ENCODE measurements around the gene HDC. TPM values are rescaled to one million over a fixed set of nuclear protein-coding genes. Genes with fewer than 3 reads are reported as not detected.

The HDC gene
- total RNA-seq, 1 experiment from 2014 or later: not detected

DNA sequence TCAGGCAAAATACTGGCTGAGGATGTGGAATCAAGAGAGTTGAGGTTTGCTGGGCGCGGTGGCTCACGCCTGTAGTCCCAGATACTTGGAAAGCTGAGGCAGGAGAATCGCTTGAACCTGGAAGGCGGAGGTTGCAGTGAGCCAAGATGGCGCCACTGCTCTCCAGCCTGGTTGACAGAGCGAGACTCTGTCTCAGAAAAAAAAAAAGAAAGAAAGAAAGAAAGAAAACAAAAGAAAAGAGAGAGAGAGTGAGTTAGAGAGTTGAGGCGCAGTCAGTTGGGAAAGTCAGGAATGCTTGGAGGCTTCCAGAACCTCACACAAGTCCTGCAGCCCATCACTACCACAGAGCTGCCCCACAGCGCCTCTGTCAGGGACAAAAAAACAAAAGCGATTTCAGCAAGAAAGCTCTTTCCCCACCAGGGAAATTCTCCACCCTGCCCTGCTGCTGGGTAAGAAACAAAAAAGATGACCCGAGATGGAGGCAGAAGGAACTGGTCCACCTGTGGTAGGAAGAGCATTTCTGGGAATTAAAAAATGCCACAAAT lies 13.8 kb downstream of the HDC start:
- Histone ChIP-seq H4K20me1 (ENCODE audit: insufficient read depth, low read depth, low read length) (no peaks in the 10 kb centered on the region), H3K27ac (ENCODE audit: low read length) (no peak overlapping the region), H2AFZ (ENCODE audit: low read length) (no peak overlapping the region), H3K9me3 (ENCODE audit: low read length) (no peaks in the 10 kb centered on the region), H3K36me3 (ENCODE audit: insufficient read depth, low read length) (no peaks in the 10 kb centered on the region), H3K4me2 (ENCODE audit: low read depth, low read length, poor library complexity, severe bottlenecking) (no peak overlapping the region), H3K4me1 (ENCODE audit: low read length) (no peaks in the 10 kb centered on the region), H3K79me2 (ENCODE audit: low read length) (no peaks in the 10 kb centered on the region), H3K9me2 (replicated peaks; ENCODE audit: insufficient read depth, low read length) (no peaks in the 10 kb centered on the region), H3K9ac (ENCODE audit: low read length) (no peak overlapping the region), H3K27me3 (ENCODE audit: low read length) (no peaks in the 10 kb centered on the region), H3K4me3 (ENCODE audit: low read length) (no peak overlapping the region)
- DNase-seq: no peak

DNA sequence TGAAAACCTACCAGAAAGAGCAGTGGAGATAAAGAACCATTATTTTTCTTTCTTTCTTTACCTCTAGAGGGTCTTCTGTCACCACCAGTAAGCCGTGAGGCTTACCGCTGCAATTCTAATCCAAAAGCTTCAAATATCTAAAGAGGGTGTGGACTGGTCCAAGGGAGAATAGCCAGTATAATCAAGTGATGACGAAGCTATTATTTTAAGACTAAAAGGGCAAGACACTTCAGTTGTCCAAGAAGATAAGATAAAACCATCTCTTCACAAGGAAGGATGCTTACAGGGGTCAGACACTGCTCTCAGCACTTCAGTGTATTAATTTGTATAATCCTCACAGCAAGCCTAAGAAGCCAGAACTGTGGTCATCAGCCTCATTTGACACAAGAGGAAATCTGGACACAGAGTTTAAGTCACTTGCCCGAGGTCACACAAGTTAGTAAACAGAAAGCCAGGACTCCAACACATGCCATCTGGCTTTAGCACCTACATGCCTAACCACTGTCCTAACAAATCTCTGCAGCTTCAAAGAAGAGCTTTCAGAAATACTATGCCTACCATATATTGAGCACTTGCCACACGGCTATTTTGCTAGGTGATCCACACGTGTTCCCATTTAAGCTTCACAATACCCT lies 14.6 kb downstream of the HDC start:
- Histone ChIP-seq H2AFZ (ENCODE audit: low read length) (no peak overlapping the region), H3K9me3 (ENCODE audit: low read length) (no peaks in the 10 kb centered on the region), H3K9ac (ENCODE audit: low read length) (no peak overlapping the region), H3K4me3 (ENCODE audit: low read length) (no peak overlapping the region), H3K36me3 (ENCODE audit: insufficient read depth, low read length) (no peaks in the 10 kb centered on the region), H3K9me2 (replicated peaks; ENCODE audit: insufficient read depth, low read length) (no peaks in the 10 kb centered on the region), H3K79me2 (ENCODE audit: low read length) (no peaks in the 10 kb centered on the region), H3K27ac (ENCODE audit: low read length) (no peak overlapping the region), H3K27me3 (ENCODE audit: low read length) (no peaks in the 10 kb centered on the region), H3K4me2 (ENCODE audit: low read depth, low read length, poor library complexity, severe bottlenecking) (no peak overlapping the region), H4K20me1 (ENCODE audit: insufficient read depth, low read depth, low read length) (no peaks in the 10 kb centered on the region), H3K4me1 (ENCODE audit: low read length) (no peaks in the 10 kb centered on the region)
- no peak for DNase-seq

DNA sequence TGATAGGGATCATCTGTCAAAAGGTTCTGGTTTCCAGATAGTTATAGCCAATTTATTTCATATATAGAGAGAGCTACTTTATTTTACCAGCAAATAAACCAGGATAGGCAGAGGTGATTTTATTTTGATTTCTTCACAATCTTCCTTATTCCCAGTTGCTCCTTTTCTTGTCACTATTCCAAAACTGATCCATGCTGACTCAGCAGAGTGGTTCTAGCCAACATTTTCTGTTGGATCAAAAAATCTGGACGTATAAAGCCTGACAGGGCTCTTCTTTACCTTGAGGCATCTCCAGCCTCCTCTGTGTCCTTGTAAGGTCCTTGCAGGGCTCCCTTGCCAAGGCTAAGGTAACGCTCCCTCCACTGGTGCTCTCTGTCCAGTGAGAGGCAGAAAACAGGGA lies 15.8 kb downstream of the HDC start:
- H3K4me1 ChIP-seq (ENCODE audit: low read length): no peaks in the 10 kb centered on the region
- no peaks in the 10 kb centered on the region for H3K27me3 ChIP-seq (ENCODE audit: low read length)
- no peaks in the 10 kb centered on the region for H3K36me3 ChIP-seq (ENCODE audit: insufficient read depth, low read length)
- no peak overlapping the region for H3K9ac ChIP-seq (ENCODE audit: low read length)
- no peak overlapping the region for H3K27ac ChIP-seq (ENCODE audit: low read length)
- DNase-seq: no peak
- no peaks in the 10 kb centered on the region for H3K79me2 ChIP-seq (ENCODE audit: low read length)
- H3K9me2 ChIP-seq (replicated peaks; ENCODE audit: insufficient read depth, low read length): no peaks in the 10 kb centered on the region
- H3K4me3 ChIP-seq (ENCODE audit: low read length): no peak overlapping the region
- H4K20me1 ChIP-seq (ENCODE audit: insufficient read depth, low read depth, low read length): no peaks in the 10 kb centered on the region
- H3K4me2 ChIP-seq (ENCODE audit: low read depth, low read length, poor library complexity, severe bottlenecking): no peak overlapping the region
- no peak overlapping the region for H2AFZ ChIP-seq (ENCODE audit: low read length)
- no peaks in the 10 kb centered on the region for H3K9me3 ChIP-seq (ENCODE audit: low read length)

DNA sequence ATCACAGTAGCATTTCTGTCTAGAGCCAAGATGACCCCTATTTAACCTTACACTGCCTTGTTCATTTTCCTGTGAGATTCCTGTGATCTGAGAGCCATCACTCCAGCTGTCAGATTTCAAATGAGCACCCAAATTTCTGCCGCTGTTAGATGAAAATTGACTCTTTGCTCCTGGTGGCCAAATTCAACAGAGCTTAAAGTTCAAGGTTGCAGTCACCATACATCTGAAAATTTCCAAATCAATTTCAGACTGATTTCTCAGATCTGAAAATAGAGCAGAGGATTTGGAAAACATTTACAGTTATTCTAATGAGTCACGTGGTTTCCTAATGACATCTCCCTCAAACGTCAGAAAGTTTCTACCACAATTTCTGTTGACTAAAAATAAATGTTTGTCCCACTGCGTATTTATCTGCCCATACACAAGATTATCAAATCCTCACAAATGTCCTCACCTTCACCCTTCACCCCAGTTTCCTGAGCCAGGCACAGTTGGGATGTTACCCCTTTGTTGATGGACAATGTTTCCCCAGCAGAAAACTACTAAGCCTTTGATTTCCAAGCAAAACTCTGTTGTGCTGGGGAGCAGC lies 16.4 kb downstream of the HDC start:
- Histone ChIP-seq H4K20me1 (ENCODE audit: insufficient read depth, low read depth, low read length) (no peaks in the 10 kb centered on the region), H3K27ac (ENCODE audit: low read length) (no peak overlapping the region), H3K9me3 (ENCODE audit: low read length) (no peaks in the 10 kb centered on the region), H3K9ac (ENCODE audit: low read length) (no peak overlapping the region), H3K4me2 (ENCODE audit: low read depth, low read length, poor library complexity, severe bottlenecking) (no peak overlapping the region), H3K9me2 (replicated peaks; ENCODE audit: insufficient read depth, low read length) (no peaks in the 10 kb centered on the region), H3K79me2 (ENCODE audit: low read length) (no peaks in the 10 kb centered on the region), H3K4me3 (ENCODE audit: low read length) (no peak overlapping the region), H3K4me1 (ENCODE audit: low read length) (no peaks in the 10 kb centered on the region), H3K27me3 (ENCODE audit: low read length) (no peaks in the 10 kb centered on the region), H2AFZ (ENCODE audit: low read length) (no peak overlapping the region), H3K36me3 (ENCODE audit: insufficient read depth, low read length) (no peaks in the 10 kb centered on the region)
- DNase-seq: no peak

DNA sequence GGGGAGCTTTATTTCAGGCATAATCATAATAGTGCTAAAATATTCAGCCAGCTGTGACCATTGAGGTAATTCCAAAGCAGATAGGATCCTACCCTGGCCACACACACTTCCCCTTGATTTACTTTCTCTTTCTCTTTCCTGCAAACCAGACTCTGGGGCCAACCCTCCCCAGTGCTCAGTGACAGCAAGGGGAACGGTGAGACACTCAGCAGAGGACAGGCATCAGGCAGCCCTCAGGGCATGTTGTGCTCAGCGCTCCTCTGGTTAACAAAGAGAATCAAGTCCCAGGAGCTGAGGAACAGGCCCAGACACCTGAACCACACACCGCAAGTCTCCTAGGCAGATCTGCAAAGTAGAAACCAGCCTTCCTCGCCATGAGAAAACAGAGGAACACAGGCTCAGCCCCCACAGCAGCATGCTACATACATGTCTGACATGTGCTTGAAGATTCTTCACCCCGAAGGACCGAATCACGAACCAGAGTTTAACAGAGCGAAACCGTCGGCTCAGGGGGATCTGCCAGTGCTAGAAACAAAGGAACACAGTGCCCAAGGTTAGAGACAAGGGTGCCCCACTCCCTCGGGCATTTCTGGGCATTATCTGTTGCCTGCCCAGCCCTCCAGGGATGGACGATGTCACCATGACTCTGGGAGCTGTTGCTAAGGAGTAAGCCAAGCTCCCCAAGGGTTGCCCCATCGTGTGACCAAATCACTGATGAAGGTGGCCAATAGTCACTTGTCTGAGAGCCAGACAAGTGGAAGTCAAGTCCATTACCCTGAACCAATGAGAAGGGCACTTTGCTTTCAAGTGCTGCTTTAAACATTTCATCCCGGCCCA lies 17.5 kb downstream of the HDC start:
- H3K4me3 ChIP-seq (ENCODE audit: low read length): no peak overlapping the region
- DNase-seq: no peak
- H3K9me3 ChIP-seq (ENCODE audit: low read length): no peaks in the 10 kb centered on the region
- H2AFZ ChIP-seq (ENCODE audit: low read length): no peak overlapping the region; the same call in 1 of the 2 replicates
- H3K9me2 ChIP-seq (replicated peaks; ENCODE audit: insufficient read depth, low read length): no peaks in the 10 kb centered on the region
- no peaks in the 10 kb centered on the region for H3K4me1 ChIP-seq (ENCODE audit: low read length)
- H3K79me2 ChIP-seq (ENCODE audit: low read length): no peaks in the 10 kb centered on the region
- no peaks in the 10 kb centered on the region for H4K20me1 ChIP-seq (ENCODE audit: insufficient read depth, low read depth, low read length)
- no peak overlapping the region for H3K9ac ChIP-seq (ENCODE audit: low read length)
- no peak overlapping the region for H3K4me2 ChIP-seq (ENCODE audit: low read depth, low read length, poor library complexity, severe bottlenecking)
- H3K27ac ChIP-seq (ENCODE audit: low read length): no peak overlapping the region
- no peaks in the 10 kb centered on the region for H3K27me3 ChIP-seq (ENCODE audit: low read length)
- no peaks in the 10 kb centered on the region for H3K36me3 ChIP-seq (ENCODE audit: insufficient read depth, low read length)

DNA sequence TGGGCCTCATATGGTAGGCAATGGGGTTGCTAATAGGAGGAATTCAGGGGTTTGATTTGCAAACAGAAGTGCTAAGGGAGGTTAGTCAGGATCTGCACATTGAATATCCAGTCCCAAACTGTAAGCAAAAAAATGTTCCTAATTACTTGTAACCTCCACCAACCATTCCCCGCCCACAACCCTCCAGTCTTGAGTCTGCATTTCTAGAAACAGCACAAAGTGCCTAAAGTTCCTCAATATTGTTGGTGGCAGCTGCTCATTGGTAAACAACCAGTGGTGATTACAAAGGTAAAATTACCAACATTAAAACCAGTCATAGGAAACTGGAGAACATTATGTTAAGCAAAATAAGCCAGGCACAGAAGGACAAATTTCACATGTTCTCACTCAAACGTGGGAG lies 18.9 kb downstream of the HDC start:
- no peak for DNase-seq
- H3K79me2 ChIP-seq (ENCODE audit: low read length): no peaks in the 10 kb centered on the region

DNA sequence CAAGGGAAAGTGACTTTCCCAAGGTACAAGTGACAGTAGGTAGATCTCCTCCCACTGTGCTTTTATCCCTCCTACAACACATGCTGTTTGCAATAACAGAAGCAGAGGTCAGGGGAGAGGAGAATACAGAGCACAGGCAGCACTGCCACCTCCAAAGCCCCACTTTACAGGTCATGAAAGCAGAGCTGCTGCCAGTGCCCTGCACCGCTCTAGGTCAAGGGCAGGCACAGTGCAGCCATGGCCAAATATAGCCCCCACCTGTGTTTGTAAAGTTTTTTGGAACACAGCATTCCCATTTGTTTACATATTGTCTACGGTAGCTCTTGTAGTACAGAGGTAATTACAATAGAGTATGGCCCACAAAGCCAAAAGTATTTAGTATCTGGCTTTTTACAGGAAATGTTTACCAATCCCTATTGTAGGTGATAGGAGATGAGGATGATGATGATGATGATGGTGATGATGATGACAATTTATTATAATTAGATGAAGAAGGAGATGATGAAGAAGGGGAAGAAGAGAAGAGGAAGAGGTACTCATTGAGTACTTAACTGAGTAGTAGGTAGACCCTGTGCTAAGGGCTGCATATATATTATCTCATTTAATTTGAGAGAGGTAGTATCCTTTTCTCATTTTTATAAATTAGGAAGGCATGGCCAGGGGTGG lies 20.4 kb downstream of the HDC start:
- Histone ChIP-seq H4K20me1 (ENCODE audit: insufficient read depth, low read depth, low read length) (no peaks in the 10 kb centered on the region), H3K9me2 (replicated peaks; ENCODE audit: insufficient read depth, low read length) (no peaks in the 10 kb centered on the region), H3K4me3 (ENCODE audit: low read length) (no peak overlapping the region), H3K9ac (ENCODE audit: low read length) (no peak overlapping the region), H2AFZ (ENCODE audit: low read length) (no peak overlapping the region), H3K27ac (ENCODE audit: low read length) (no peak overlapping the region), H3K4me2 (ENCODE audit: low read depth, low read length, poor library complexity, severe bottlenecking) (no peak overlapping the region), H3K4me1 (ENCODE audit: low read length) (no peaks in the 10 kb centered on the region), H3K36me3 (ENCODE audit: insufficient read depth, low read length) (no peaks in the 10 kb centered on the region), H3K27me3 (ENCODE audit: low read length) (no peaks in the 10 kb centered on the region), H3K79me2 (ENCODE audit: low read length) (no peaks in the 10 kb centered on the region), H3K9me3 (ENCODE audit: low read length) (no peaks in the 10 kb centered on the region)
- DNase-seq: no peak

More for the DNA sequence above, 18.9 kb downstream of the HDC start:
- no peak overlapping the region for H2AFZ ChIP-seq (ENCODE audit: low read length)
- H3K27ac ChIP-seq (ENCODE audit: low read length): no peak overlapping the region
- no peaks in the 10 kb centered on the region for H3K9me3 ChIP-seq (ENCODE audit: low read length)
- no peaks in the 10 kb centered on the region for H3K36me3 ChIP-seq (ENCODE audit: insufficient read depth, low read length)
- H3K4me1 ChIP-seq (ENCODE audit: low read length): no peaks in the 10 kb centered on the region
- no peaks in the 10 kb centered on the region for H3K27me3 ChIP-seq (ENCODE audit: low read length)
- no peak overlapping the region for H3K4me3 ChIP-seq (ENCODE audit: low read length)
- H3K4me2 ChIP-seq (ENCODE audit: low read depth, low read length, poor library complexity, severe bottlenecking): no peak overlapping the region
- no peaks in the 10 kb centered on the region for H4K20me1 ChIP-seq (ENCODE audit: insufficient read depth, low read depth, low read length)
- no peaks in the 10 kb centered on the region for H3K9me2 ChIP-seq (replicated peaks; ENCODE audit: insufficient read depth, low read length)
- H3K9ac ChIP-seq (ENCODE audit: low read length): no peak overlapping the region

DNA sequence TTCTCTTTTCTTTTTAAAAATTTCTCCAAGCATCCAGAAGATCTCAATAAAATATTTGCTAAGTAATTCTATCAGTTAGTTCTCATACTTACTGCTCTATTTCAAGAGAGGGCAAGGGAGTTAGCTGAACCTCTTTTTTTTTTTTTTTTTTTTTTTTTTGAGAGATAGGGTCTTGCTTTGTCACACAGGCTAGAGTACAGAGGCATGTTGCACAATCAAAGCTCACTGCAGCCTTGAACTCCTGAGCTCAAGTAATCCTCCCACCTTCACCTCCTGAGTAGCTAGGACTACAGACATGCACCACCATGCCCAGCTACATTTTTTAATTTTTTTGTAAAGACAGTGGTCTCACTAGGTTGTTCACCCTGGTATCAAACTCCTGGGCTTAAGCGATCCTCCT lies 21.4 kb downstream of the HDC start:
- H3K4me3 ChIP-seq (ENCODE audit: low read length): no peak overlapping the region
- no peak overlapping the region for H3K27ac ChIP-seq (ENCODE audit: low read length)
- H3K79me2 ChIP-seq (ENCODE audit: low read length): no peaks in the 10 kb centered on the region
- no peak overlapping the region for H3K9ac ChIP-seq (ENCODE audit: low read length)
- no peaks in the 10 kb centered on the region for H3K36me3 ChIP-seq (ENCODE audit: insufficient read depth, low read length)
- no peaks in the 10 kb centered on the region for H3K27me3 ChIP-seq (ENCODE audit: low read length)
- H3K9me3 ChIP-seq (ENCODE audit: low read length): no peaks in the 10 kb centered on the region
- no peaks in the 10 kb centered on the region for H3K4me1 ChIP-seq (ENCODE audit: low read length)
- DNase-seq: no peak
- H3K4me2 ChIP-seq (ENCODE audit: low read depth, low read length, poor library complexity, severe bottlenecking): no peak overlapping the region
- H3K9me2 ChIP-seq (replicated peaks; ENCODE audit: insufficient read depth, low read length): no peaks in the 10 kb centered on the region
- H2AFZ ChIP-seq (ENCODE audit: low read length): no peak overlapping the region
- H4K20me1 ChIP-seq (ENCODE audit: insufficient read depth, low read depth, low read length): no peaks in the 10 kb centered on the region
